Activated T-helper 1 cell treated with anti-CD3 and anti-CD28 coated beads, Interleukin-12 subunit alpha, Interleukin-12 subunit beta, Interleukin-2, Interleukin-4 antibody, amounts not matched to agents 30 ng/mL and 10 ng/mL and 1 ng/mL, durations not matched to agents 14 hours and 24 hours and 36 hours (primary cell): ENCODE measurements around the gene CMTM6. TPM values are rescaled to one million over a fixed set of nuclear protein-coding genes. Genes with fewer than 3 reads are reported as not detected.
"Not testable (repeated sequence)": the region's sequence is repeated elsewhere in the genome, so short reads cannot be mapped to it uniquely, and the experiment has no call there.

ENCODE experiments used
- DNase-seq: peaks from one replicate; pipeline ENCODE4 v3.0.0; 2021; ENCODE audit warnings: low spot score
- H3K27ac Mint-ChIP-seq: one replicate; pipeline ENCODE4 v1.8.0; 2021; ENCODE audit warnings: mild to moderate bottlenecking, mixed read lengths
- H3K27me3 Mint-ChIP-seq: one replicate; pipeline ENCODE4 v1.8.0; 2022; ENCODE audit warnings: mild to moderate bottlenecking, moderate library complexity, mixed read lengths; ENCODE audit not compliant: insufficient read depth
- H3K36me3 Mint-ChIP-seq: one replicate; pipeline ENCODE4 v1.8.0; 2021; ENCODE audit warnings: low read depth, mixed read lengths
- H3K4me1 Mint-ChIP-seq: one replicate; pipeline ENCODE4 v1.8.0; 2021; ENCODE audit warnings: low read depth, mixed read lengths
- H3K4me3 Mint-ChIP-seq: one replicate; pipeline ENCODE4 v1.8.0; 2021; ENCODE audit warnings: mild to moderate bottlenecking, moderate library complexity, mixed read lengths
- H3K9me3 Mint-ChIP-seq: one replicate; pipeline ENCODE4 v1.8.0; 2021; ENCODE audit warnings: mixed read lengths
- intact Hi-C: fragments of 100-400 bp; cut with micrococcal nuclease; formaldehyde crosslinking; loops from one replicate; pipeline ENCODE4 v1.15.1; 2024
- total RNA-seq: library from RNA; stranded (reverse); gene quantifications from 2 replicates; pipeline ENCODE4 v1.2.3, GENCODE V29; 2022

Gene CMTM6
- total RNA-seq: 94.2 and 96.4 TPM in 2 replicates

GRCh38 chr3:32502118-32502945 lies at the start of gene CMTM6:
Gene CMTM6 (minus strand): TSS chr3:32502852. CDS start chr3:32502745, 107 bp downstream.
- no peaks in the 10 kb centered on the region for H3K9me3 Mint-ChIP-seq

GRCh38 chr3:32552013-32552412 lies 49.4 kb upstream of the CMTM6 start:
- Mint-ChIP-seq H3K27ac (no peak overlapping the region), H3K4me1 (peaks cover 29% of the 10 kb centered on the region), H3K9me3 (no peaks in the 10 kb centered on the region), H3K27me3 (no peaks in the 10 kb centered on the region), H3K36me3 (peaks cover 6% of the 10 kb centered on the region), H3K4me3 (no peak overlapping the region)
- intact Hi-C loops: no loop called here
- no peak for DNase-seq

More at GRCh38 chr3:32502118-32502945, at the start of gene CMTM6:
- H3K36me3 Mint-ChIP-seq: peaks cover 21% of the 10 kb centered on the region
- peak within 1 kb of the TSS; percentile 96 for H3K27ac Mint-ChIP-seq
- H3K4me1 Mint-ChIP-seq: peaks cover 41% of the 10 kb centered on the region
- peak; percentile 66 for DNase-seq
- peaks cover 3% of the 10 kb centered on the region for H3K27me3 Mint-ChIP-seq
- intact Hi-C loops: loop anchor here (1.0 to 10.0 kb wide), 7 partner anchors 8 to 592 kb away; partner anchors contain the start of genes CNOT10, DYNC1LI1, GLB1 and TMPPE
- H3K4me3 Mint-ChIP-seq: peak within 1 kb of the TSS; percentile 100

- H3K27me3 Mint-ChIP-seq: no peaks in the 10 kb centered on the region
- no peak for DNase-seq
- intact Hi-C loops: no loop called here
- H3K4me1 Mint-ChIP-seq: peaks cover 24% of the 10 kb centered on the region
- H3K9me3 Mint-ChIP-seq: no peaks in the 10 kb centered on the region
- peaks cover 7% of the 10 kb centered on the region for H3K36me3 Mint-ChIP-seq
- no peak overlapping the region for H3K4me3 Mint-ChIP-seq
- no peak overlapping the region for H3K27ac Mint-ChIP-seq
Measured at GRCh38 chr3:32551496-32551895, 48.8 kb upstream of the CMTM6 start.

GRCh38 chr3:32551087-32551486 lies 48.4 kb upstream of the CMTM6 start:
- H3K4me3 Mint-ChIP-seq: no peak overlapping the region
- intact Hi-C loops: no loop called here
- no peak for DNase-seq

GRCh38 chr3:32545305-32545704 lies 42.7 kb upstream of the CMTM6 start:
- intact Hi-C loops: no loop called here
- Mint-ChIP-seq H3K27ac (no peak overlapping the region), H3K9me3 (no peaks in the 10 kb centered on the region), H3K36me3 (peaks cover 15% of the 10 kb centered on the region), H3K27me3 (no peaks in the 10 kb centered on the region), H3K4me3 (no peak overlapping the region), H3K4me1 (peaks cover 5% of the 10 kb centered on the region)
- no peak for DNase-seq

More at GRCh38 chr3:32551087-32551486, 48.4 kb upstream of the CMTM6 start:
- Mint-ChIP-seq H3K4me1 (peaks cover 20% of the 10 kb centered on the region), H3K27ac (no peak overlapping the region), H3K9me3 (no peaks in the 10 kb centered on the region), H3K27me3 (no peaks in the 10 kb centered on the region), H3K36me3 (peaks cover 9% of the 10 kb centered on the region)

GRCh38 chr3:32544894-32545293 lies 42.2 kb upstream of the CMTM6 start:
- no peak overlapping the region for H3K4me3 Mint-ChIP-seq
- peaks cover 5% of the 10 kb centered on the region for H3K4me1 Mint-ChIP-seq
- no peak for DNase-seq
- peaks cover 15% of the 10 kb centered on the region for H3K36me3 Mint-ChIP-seq
- intact Hi-C loops: no loop called here
- H3K9me3 Mint-ChIP-seq: no peaks in the 10 kb centered on the region
- H3K27ac Mint-ChIP-seq: peak overlapping the region; percentile 6
- H3K27me3 Mint-ChIP-seq: no peaks in the 10 kb centered on the region

GRCh38 chr3:32542807-32543206 lies 40.2 kb upstream of the CMTM6 start:
- Mint-ChIP-seq H3K9me3 (no peaks in the 10 kb centered on the region), H3K27me3 (no peaks in the 10 kb centered on the region), H3K4me3 (no peak overlapping the region), H3K4me1 (peaks cover 5% of the 10 kb centered on the region), H3K36me3 (peaks cover 19% of the 10 kb centered on the region), H3K27ac (no peak overlapping the region)
- no peak for DNase-seq
- intact Hi-C loops: no loop called here

GRCh38 chr3:32540899-32541298 lies 38.2 kb upstream of the CMTM6 start:
- intact Hi-C loops: no loop called here
- H3K27me3 Mint-ChIP-seq: no peaks in the 10 kb centered on the region
- no peak overlapping the region for H3K27ac Mint-ChIP-seq
- no peak overlapping the region for H3K4me3 Mint-ChIP-seq
- peaks cover 18% of the 10 kb centered on the region for H3K36me3 Mint-ChIP-seq
- DNase-seq: no peak
- peaks cover 5% of the 10 kb centered on the region for H3K4me1 Mint-ChIP-seq
- H3K9me3 Mint-ChIP-seq: no peaks in the 10 kb centered on the region

GRCh38 chr3:32532434-32532833 lies 29.8 kb upstream of the CMTM6 start:
- DNase-seq: no peak
- H3K27me3 Mint-ChIP-seq: no peaks in the 10 kb centered on the region
- no peak overlapping the region for H3K27ac Mint-ChIP-seq
- intact Hi-C loops: no loop called here
- H3K4me1 Mint-ChIP-seq: peaks cover 8% of the 10 kb centered on the region
- peaks cover 31% of the 10 kb centered on the region for H3K36me3 Mint-ChIP-seq
- H3K4me3 Mint-ChIP-seq: no peak overlapping the region
- H3K9me3 Mint-ChIP-seq: no peaks in the 10 kb centered on the region

- H3K36me3 Mint-ChIP-seq: peaks cover 35% of the 10 kb centered on the region
- H3K9me3 Mint-ChIP-seq: no peaks in the 10 kb centered on the region
- no peak for DNase-seq
- no peaks in the 10 kb centered on the region for H3K27me3 Mint-ChIP-seq
- intact Hi-C loops: no loop called here
- H3K27ac Mint-ChIP-seq: peak overlapping the region; percentile 59
- peaks cover 8% of the 10 kb centered on the region for H3K4me1 Mint-ChIP-seq
- H3K4me3 Mint-ChIP-seq: no peak overlapping the region
Measured at GRCh38 chr3:32531010-32531647, 28.5 kb upstream of the CMTM6 start.

- no peak overlapping the region for H3K4me3 Mint-ChIP-seq
- H3K27me3 Mint-ChIP-seq: no peaks in the 10 kb centered on the region
- no peaks in the 10 kb centered on the region for H3K9me3 Mint-ChIP-seq
- DNase-seq: no peak
- no peak overlapping the region for H3K27ac Mint-ChIP-seq
- peaks cover under 1% of the 10 kb centered on the region for H3K4me1 Mint-ChIP-seq
- H3K36me3 Mint-ChIP-seq: peaks cover 24% of the 10 kb centered on the region
- intact Hi-C loops: no loop called here
Measured at GRCh38 chr3:32525720-32526119, 23.1 kb upstream of the CMTM6 start.

- H3K4me3 Mint-ChIP-seq: no peak overlapping the region
- H3K9me3 Mint-ChIP-seq: no peaks in the 10 kb centered on the region
- no peaks in the 10 kb centered on the region for H3K27me3 Mint-ChIP-seq
- no peak overlapping the region for H3K27ac Mint-ChIP-seq
- H3K4me1 Mint-ChIP-seq: no peaks in the 10 kb centered on the region
- intact Hi-C loops: no loop called here
- DNase-seq: no peak
- peaks cover 13% of the 10 kb centered on the region for H3K36me3 Mint-ChIP-seq
Measured at GRCh38 chr3:32522682-32523081, 20.0 kb upstream of the CMTM6 start.

GRCh38 chr3:32518921-32519320 lies 16.3 kb upstream of the CMTM6 start:
- intact Hi-C loops, H3K4me1 Mint-ChIP-seq, H3K9me3 Mint-ChIP-seq, H3K27ac Mint-ChIP-seq, H3K4me3 Mint-ChIP-seq, H3K27me3 Mint-ChIP-seq, H3K36me3 Mint-ChIP-seq, DNase-seq: not testable (repeated sequence)
